Lung (tissue), 12 donors: ENCODE measurements around the gene IMP3. TPM values are rescaled to one million over a fixed set of nuclear protein-coding genes. Genes with fewer than 3 reads are reported as not detected.

Experiments used
- ATAC-seq: fragments of 200-7000 bp; cut with Tn5 transposase; one replicate; pipeline ENCODE4 v1.9.1; 2020; ENCODE audit warnings: moderate number of reproducible peaks; ENCODE audit not compliant: insufficient read depth, low FRiP score
- DNase-seq, 3 donors: peaks; one replicate each; pipeline ENCODE4 v3.0.0-alpha.2; 2013 to 2017
- H3K27ac ChIP-seq, 2 donors: one replicate each; pipeline ENCODE4 v1.5.1; 2013; ENCODE audit warnings: mild to moderate bottlenecking in 2 of 2, moderate library complexity in 2 of 2, control low read depth in 1 of 2, inconsistent platforms in 1 of 2, low read depth in 1 of 2, low read length in 1 of 2
- H3K27me3 ChIP-seq, 3 donors: one replicate each; pipeline ENCODE4 v1.5.1; 2013; ENCODE audit warnings: low read length in 2 of 3; ENCODE audit not compliant: control insufficient read depth in 3 of 3, insufficient read depth in 3 of 3
- H3K36me3 ChIP-seq, 4 donors: one replicate each; pipeline ENCODE4 v1.5.1; 2013; ENCODE audit warnings: low read length in 4 of 4, mild to moderate bottlenecking in 1 of 4, moderate library complexity in 1 of 4; ENCODE audit not compliant: control insufficient read depth in 4 of 4, insufficient read depth in 4 of 4
- H3K4me1 ChIP-seq, 5 donors: one replicate each; pipeline ENCODE4 v1.5.1; 2013; ENCODE audit warnings: low read length in 5 of 5, mild to moderate bottlenecking in 2 of 5, moderate library complexity in 1 of 5; ENCODE audit not compliant: control insufficient read depth in 5 of 5, insufficient read depth in 5 of 5
- H3K4me3 ChIP-seq: one replicate; pipeline ENCODE4 v1.5.1; 2013; ENCODE audit warnings: mild to moderate bottlenecking, control low read depth, moderate library complexity
- H3K9ac ChIP-seq, 2 donors: one replicate each; pipeline ENCODE4 v1.5.1; 2013; ENCODE audit warnings: low read length in 2 of 2, control low read depth in 1 of 2; ENCODE audit not compliant: insufficient read depth in 1 of 2
- H3K9me3 ChIP-seq, 4 donors: one replicate each; pipeline ENCODE4 v1.5.1; 2013; ENCODE audit warnings: low read length in 3 of 4, mild to moderate bottlenecking in 1 of 4, moderate library complexity in 1 of 4; ENCODE audit not compliant: control insufficient read depth in 4 of 4, insufficient read depth in 3 of 4
- CTCF ChIP-seq: IDR thresholded peaks from 2 replicates; pipeline ENCODE4 v1.5.1; 2012; ENCODE audit warnings: mild to moderate bottlenecking; ENCODE audit errors: control extremely low read depth, extremely low read depth
- WGBS, 2 donors: extraction: QIAGEN DNeasy Blood & Tissue Kit; methylation state at CpG; one replicate each; pipeline ENCODE4 v1.1.7; 2013; 5-methylcytosine and 5-hydroxymethylcytosine counted together
- polyA plus RNA-seq, 2 donors: library from polyadenylated mRNA; stranded (reverse); fragments of 200-250 nt; gene quantifications; one replicate each; pipeline ENCODE4 v1.2.1, GENCODE V29; 2013
- total RNA-seq, 2 donors: library from RNA; depleted of rRNA in 1 of 2; stranded (reverse); fragments of >200 nt in 1 of 2; gene quantifications; one replicate each; pipeline ENCODE4 v1.2.1, GENCODE V29; 2014 to 2021
- donor health status: control.
- donor health status: control.
- donor health status: Bipolar disorder and iron deficiency.
- donor health status: healthy.
- donor health status: DM: yes; HTN: yes; CAD: no.

The IMP3 gene
- total and polyA plus RNA-seq, 4 donors: 34.2 to 78.4 (median 70.1) TPM

GRCh38 chr15:75641603-75642002 is 1.6 kb upstream of the IMP3 start:
- Histone ChIP-seq H3K36me3 (peaks cover 0 to 5% (median 2%) of the 10 kb centered on the region in 4 donors), H3K9ac (no peak overlapping the region), H3K27ac (no peak overlapping the region), H3K27me3 (no peaks in the 10 kb centered on the region), H3K4me3 (no peak overlapping the region), H3K4me1 (peaks cover 3 to 30% (median 10%) of the 10 kb centered on the region in 5 donors), H3K9me3 (no peaks in the 10 kb centered on the region)
- ATAC-seq (no peak), DNase-seq (no peak)
- no peak for TF ChIP-seq CTCF
- 77 to 81% methylated on average over 5 of the region's 5 CpGs for WGBS, 2 donors

- Histone ChIP-seq H3K9me3 (no peaks in the 10 kb centered on the region), H3K36me3 (peaks cover 0 to 5% (median 2%) of the 10 kb centered on the region in 4 donors), H3K27ac (no peak overlapping the region), H3K4me3 (no peak overlapping the region), H3K9ac (no peak overlapping the region), H3K27me3 (no peaks in the 10 kb centered on the region), H3K4me1 (peaks cover 3 to 28% (median 10%) of the 10 kb centered on the region in 5 donors)
- 71 to 81% methylated on average over 4 of the region's 4 CpGs for WGBS, 2 donors
- no peak for ATAC-seq
- no peak for DNase-seq
- no peak for TF ChIP-seq CTCF
These were observed 1.1 kb upstream of the IMP3 start for GRCh38 chr15:75641179-75641503.

- Histone ChIP-seq H3K9ac (peak overlapping the region in 1 of 2 donors; percentile 69), H3K27ac (peak overlapping the region; percentile 97 to 98), H3K4me1 (peaks cover 3 to 28% (median 10%) of the 10 kb centered on the region in 5 donors), H3K36me3 (peaks cover 0 to 5% (median 2%) of the 10 kb centered on the region in 4 donors), H3K4me3 (peak overlapping the region; percentile 20), H3K27me3 (no peaks in the 10 kb centered on the region), H3K9me3 (no peaks in the 10 kb centered on the region)
- DNase-seq: peak in 2 of 3 donors; percentile 73 to 75
- no peak for ATAC-seq
- WGBS, 2 donors: 3 to 9% methylated on average over 17 of the region's 17 CpGs
- TF ChIP-seq CTCF: peak; percentile 27
These were observed 607 bp upstream of the IMP3 start for GRCh38 chr15:75640483-75641178.
